ENCODE measurements around the gene CYP3A5. TPM values are rescaled to one million over a fixed set of nuclear protein-coding genes. Genes with fewer than 3 reads are reported as not detected.

CYP3A5 gene
- total RNA-seq, 3 donors from 2014 or later: 8.5 to 25.9 (median 15.4) TPM

GRCh38 chr7:99685129-99685758 lies 5.4 kb upstream of the CYP3A5 start:
- no peaks in the 10 kb centered on the region for H3K36me3 ChIP-seq
- no peaks in the 10 kb centered on the region for H3K9me3 ChIP-seq
- H3K4me3 ChIP-seq: no peak overlapping the region
- H3K27ac ChIP-seq: no peak overlapping the region
- TF ChIP-seq POLR2AphosphoS5 (IDR thresholded peaks at IDR 0.05) (no peak), POLR2A (IDR thresholded peaks at IDR 0.05) (no peak), CTCF (IDR thresholded peaks at IDR 0.05) (no peak)
- no peaks in the 10 kb centered on the region for H3K4me1 ChIP-seq
- intact Hi-C loops (cut with DNase I; ENCODE audit: low total_unique reads): no loop called here
- no peaks in the 10 kb centered on the region for H3K27me3 ChIP-seq
- DNase-seq (ENCODE audit: low spot score in 2 of 2): no peak

GRCh38 chr7:99679032-99679399 lies 780 bp downstream of the CYP3A5 start:
- Histone ChIP-seq H3K4me3 (peak overlapping the region in 1 of 3 donors; percentile 14), H3K27me3 (no peaks in the 10 kb centered on the region), H3K4me1 (no peaks in the 10 kb centered on the region), H3K36me3 (no peaks in the 10 kb centered on the region), H3K9me3 (no peaks in the 10 kb centered on the region), H3K27ac (no peak overlapping the region)
- no peak for TF ChIP-seq POLR2A (IDR thresholded peaks at IDR 0.05)
- TF ChIP-seq CTCF (IDR thresholded peaks at IDR 0.05): no peak
- no peak for DNase-seq (ENCODE audit: low spot score in 2 of 2)
- intact Hi-C loops (cut with DNase I; ENCODE audit: low total_unique reads): no loop called here

GRCh38 chr7:99677648-99678045 lies 2.1 kb downstream of the CYP3A5 start:
- TF ChIP-seq POLR2AphosphoS5 (IDR thresholded peaks at IDR 0.05) (no peak), CTCF (IDR thresholded peaks at IDR 0.05) (no peak), POLR2A (IDR thresholded peaks at IDR 0.05) (no peak)
- no peak for DNase-seq (ENCODE audit: low spot score in 2 of 2)
- Histone ChIP-seq H3K9me3 (no peaks in the 10 kb centered on the region), H3K27ac (no peak overlapping the region), H3K4me3 (no peak overlapping the region), H3K27me3 (no peaks in the 10 kb centered on the region), H3K36me3 (no peaks in the 10 kb centered on the region), H3K4me1 (no peaks in the 10 kb centered on the region)
- intact Hi-C loops (cut with DNase I; ENCODE audit: low total_unique reads): no loop called here

- no peak overlapping the region for H3K27ac ChIP-seq
- TF ChIP-seq POLR2A (IDR thresholded peaks at IDR 0.05) (no peak), CTCF (IDR thresholded peaks at IDR 0.05) (no peak), POLR2AphosphoS5 (IDR thresholded peaks at IDR 0.05) (no peak)
- H3K4me1 ChIP-seq: no peaks in the 10 kb centered on the region
- H3K27me3 ChIP-seq: no peaks in the 10 kb centered on the region
- no peaks in the 10 kb centered on the region for H3K36me3 ChIP-seq
- no peak for DNase-seq (ENCODE audit: low spot score in 2 of 2)
- no peak overlapping the region for H3K4me3 ChIP-seq
- no peaks in the 10 kb centered on the region for H3K9me3 ChIP-seq
- intact Hi-C loops (cut with DNase I; ENCODE audit: low total_unique reads): no loop called here
These were observed 2.7 kb downstream of the CYP3A5 start for GRCh38 chr7:99677013-99677647.

- no peaks in the 10 kb centered on the region for H3K9me3 ChIP-seq
- no peaks in the 10 kb centered on the region for H3K4me1 ChIP-seq
- TF ChIP-seq POLR2A (IDR thresholded peaks at IDR 0.05) (no peak), CTCF (IDR thresholded peaks at IDR 0.05) (no peak)
- DNase-seq (ENCODE audit: low spot score in 2 of 2): no peak
- no peaks in the 10 kb centered on the region for H3K36me3 ChIP-seq
- H3K27ac ChIP-seq: no peak overlapping the region
- no peaks in the 10 kb centered on the region for H3K27me3 ChIP-seq
- H3K4me3 ChIP-seq: no peak overlapping the region
- intact Hi-C loops (cut with DNase I; ENCODE audit: low total_unique reads): no loop called here
These were observed 4.6 kb downstream of the CYP3A5 start for GRCh38 chr7:99674995-99675742.
